Rectal smooth muscle tissue (tissue), 1 donor: ENCODE data around the gene BRMS1L.
"Not testable (repeated sequence)": the region's sequence is repeated elsewhere in the genome, so short reads cannot be mapped to it uniquely, and the experiment has no call there.

Experiments
- H3K27ac ChIP-seq: one replicate; pipeline ENCODE4 v1.7.0; 2013; ENCODE audit warnings: low read depth, low read length, inconsistent platforms
- H3K27me3 ChIP-seq: one replicate; pipeline ENCODE4 v1.7.0; 2013; ENCODE audit warnings: low read length; ENCODE audit not compliant: control insufficient read depth, insufficient read depth
- H3K36me3 ChIP-seq: one replicate; pipeline ENCODE4 v1.7.0; 2013; ENCODE audit warnings: low read length; ENCODE audit not compliant: control insufficient read depth, insufficient read depth
- H3K4me1 ChIP-seq: one replicate; pipeline ENCODE4 v1.7.0; 2013; ENCODE audit warnings: low read length; ENCODE audit not compliant: control insufficient read depth, insufficient read depth
- H3K4me3 ChIP-seq: one replicate; pipeline ENCODE4 v1.7.0; 2013; ENCODE audit warnings: low read length
- H3K9ac ChIP-seq: one replicate; pipeline ENCODE4 v1.7.0; 2013; ENCODE audit warnings: low read length

Gene BRMS1L

GRCh38 chr14:35808638-35809563, 17.2 kb upstream of the BRMS1L start, which contains the start of gene RALGAPA1:
TSS of gene RALGAPA1 (minus strand) at chr14:35809295. CDS start at chr14:35808835, 460 bp downstream.
- H3K9ac ChIP-seq, result peak within 1 kb of the TSS; percentile 86
- H3K27me3 ChIP-seq, H3K36me3 ChIP-seq: not testable (repeated sequence)
- peak within 1 kb of the TSS; percentile 93 for H3K4me3 ChIP-seq
- H3K4me1 ChIP-seq, result peaks cover 10% of the 10 kb centered on the region
- H3K27ac ChIP-seq, result peak within 1 kb of the TSS; percentile 86

- no peak overlapping the region for H3K9ac ChIP-seq
- H3K4me3 ChIP-seq, result no peak overlapping the region
- no peaks in the 10 kb centered on the region for H3K27me3 ChIP-seq
- H3K27ac ChIP-seq, result peak overlapping the region; percentile 86
- no peaks in the 10 kb centered on the region for H3K36me3 ChIP-seq
- peaks cover 10% of the 10 kb centered on the region for H3K4me1 ChIP-seq
Measured at GRCh38 chr14:35809597-35809996, 16.5 kb upstream of the BRMS1L start.

- Histone ChIP-seq H3K27ac (no peak overlapping the region), H3K27me3 (no peaks in the 10 kb centered on the region), H3K4me3 (no peak overlapping the region)
Measured at GRCh38 chr14:35810963-35811362, 15.2 kb upstream of the BRMS1L start.

DNA sequence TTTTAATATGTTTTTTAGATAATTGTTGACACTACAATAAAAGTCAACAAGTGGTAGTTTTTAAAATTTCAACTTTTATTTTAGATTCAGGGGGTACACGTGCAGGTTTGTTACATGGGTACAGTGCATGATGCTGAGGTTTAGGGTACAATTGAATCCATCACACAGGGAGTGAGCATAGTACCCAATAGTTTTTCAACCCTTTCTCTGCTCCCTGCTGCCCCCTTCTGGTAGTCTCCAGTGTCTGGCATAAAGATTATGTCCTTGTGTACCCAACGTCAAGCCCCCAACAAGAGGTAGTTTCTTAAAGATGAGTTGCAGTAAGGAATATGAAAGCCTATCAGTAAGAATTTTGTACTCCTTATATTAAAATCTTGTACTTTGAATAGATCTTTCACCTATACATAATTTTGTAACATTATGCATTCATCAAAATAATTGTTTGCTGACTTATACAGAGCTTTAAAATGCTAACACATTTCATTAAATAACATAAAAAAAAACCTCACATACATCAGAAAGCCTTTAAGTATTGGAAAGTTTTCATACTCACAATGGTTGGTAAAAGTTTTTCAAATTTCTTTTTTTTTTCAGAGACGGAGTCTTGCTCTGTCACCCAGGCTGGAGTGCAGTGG, 11.7 kb upstream of the BRMS1L start:
- no peaks in the 10 kb centered on the region for H3K4me1 ChIP-seq
- no peak overlapping the region for H3K27ac ChIP-seq
- H3K27me3 ChIP-seq, result no peaks in the 10 kb centered on the region
- no peaks in the 10 kb centered on the region for H3K36me3 ChIP-seq
- H3K9ac ChIP-seq, result no peak overlapping the region
- H3K4me3 ChIP-seq, result no peak overlapping the region

More at GRCh38 chr14:35810963-35811362, 15.2 kb upstream of the BRMS1L start:
- Histone ChIP-seq H3K9ac (no peak overlapping the region), H3K36me3 (no peaks in the 10 kb centered on the region), H3K4me1 (peaks cover 10% of the 10 kb centered on the region)

DNA sequence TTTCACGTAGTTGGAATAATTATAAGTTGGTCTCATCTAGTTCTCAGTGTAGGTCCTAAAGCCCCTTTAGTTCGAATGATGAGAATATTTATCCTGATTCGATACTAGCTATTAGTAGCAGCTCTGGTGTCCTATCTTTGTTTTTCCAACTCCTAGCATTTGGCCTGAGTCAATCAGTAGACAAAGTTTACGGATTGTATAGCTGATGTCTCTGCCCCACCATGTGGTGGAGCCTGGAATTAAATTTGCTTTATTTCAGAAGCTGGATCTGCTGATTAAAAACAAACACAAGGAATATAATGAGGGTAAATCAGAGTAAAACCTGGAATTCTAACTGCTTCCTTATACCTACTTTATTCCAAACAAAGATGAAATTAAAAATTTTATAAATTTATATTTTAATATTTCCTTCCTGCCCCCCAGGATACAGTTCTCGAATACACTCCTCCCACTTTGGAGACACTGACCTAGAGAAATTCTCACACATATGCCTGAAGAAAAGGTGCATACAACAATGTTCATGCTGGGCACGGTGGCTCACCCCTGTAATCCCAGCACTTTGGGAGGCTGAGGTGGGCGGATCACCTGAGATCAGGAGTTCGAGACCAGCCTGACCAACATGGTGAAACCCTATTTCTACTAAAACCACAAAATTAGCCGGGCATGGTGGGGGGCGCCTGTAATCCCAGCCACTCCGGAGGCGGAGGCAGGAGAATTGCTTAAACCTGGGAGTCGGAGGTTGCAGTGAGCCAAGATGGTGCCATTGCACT, 7.6 kb upstream of the BRMS1L start:
- Histone ChIP-seq H3K4me1 (no peaks in the 10 kb centered on the region), H3K9ac (no peak overlapping the region), H3K27ac (no peak overlapping the region), H3K4me3 (no peak overlapping the region), H3K27me3 (no peaks in the 10 kb centered on the region), H3K36me3 (no peaks in the 10 kb centered on the region)

- no peaks in the 10 kb centered on the region for H3K36me3 ChIP-seq
- H3K27me3 ChIP-seq, result no peaks in the 10 kb centered on the region
- H3K4me1 ChIP-seq, result no peaks in the 10 kb centered on the region
- no peak overlapping the region for H3K4me3 ChIP-seq
- no peak overlapping the region for H3K9ac ChIP-seq
- no peak overlapping the region for H3K27ac ChIP-seq
Measured at GRCh38 chr14:35819591-35820540, 6.3 kb upstream of the BRMS1L start.

- H3K27ac ChIP-seq, result no peak overlapping the region
- H3K4me1 ChIP-seq, result no peaks in the 10 kb centered on the region
- no peaks in the 10 kb centered on the region for H3K27me3 ChIP-seq
- no peak overlapping the region for H3K4me3 ChIP-seq
- H3K9ac ChIP-seq, result no peak overlapping the region
- no peaks in the 10 kb centered on the region for H3K36me3 ChIP-seq
Measured at GRCh38 chr14:35821564-35822411, 4.3 kb upstream of the BRMS1L start.

DNA sequence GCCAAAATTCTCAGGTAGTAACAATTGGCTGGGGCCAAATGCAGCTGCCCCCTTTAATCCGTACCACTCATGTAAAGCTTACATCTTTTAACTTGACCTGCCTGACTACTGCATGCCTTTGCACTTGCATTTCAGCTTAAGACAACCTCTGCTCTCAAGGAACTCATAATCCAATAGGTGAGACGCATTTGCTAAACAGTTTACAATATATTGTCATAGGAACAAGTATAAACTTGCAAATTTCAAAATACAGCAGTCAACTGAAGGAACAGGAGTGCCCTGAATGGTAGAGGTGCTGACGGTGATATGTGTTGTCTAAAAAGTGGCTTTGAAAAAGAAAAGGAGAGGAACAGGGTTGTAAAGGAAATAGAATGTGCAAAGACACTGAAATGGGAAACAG, 3.6 kb upstream of the BRMS1L start:
- H3K4me3 ChIP-seq, result no peak overlapping the region
- H3K27ac ChIP-seq, result no peak overlapping the region
- peaks cover 6% of the 10 kb centered on the region for H3K4me1 ChIP-seq
- no peak overlapping the region for H3K9ac ChIP-seq
- H3K27me3 ChIP-seq, result no peaks in the 10 kb centered on the region
- no peaks in the 10 kb centered on the region for H3K36me3 ChIP-seq

DNA sequence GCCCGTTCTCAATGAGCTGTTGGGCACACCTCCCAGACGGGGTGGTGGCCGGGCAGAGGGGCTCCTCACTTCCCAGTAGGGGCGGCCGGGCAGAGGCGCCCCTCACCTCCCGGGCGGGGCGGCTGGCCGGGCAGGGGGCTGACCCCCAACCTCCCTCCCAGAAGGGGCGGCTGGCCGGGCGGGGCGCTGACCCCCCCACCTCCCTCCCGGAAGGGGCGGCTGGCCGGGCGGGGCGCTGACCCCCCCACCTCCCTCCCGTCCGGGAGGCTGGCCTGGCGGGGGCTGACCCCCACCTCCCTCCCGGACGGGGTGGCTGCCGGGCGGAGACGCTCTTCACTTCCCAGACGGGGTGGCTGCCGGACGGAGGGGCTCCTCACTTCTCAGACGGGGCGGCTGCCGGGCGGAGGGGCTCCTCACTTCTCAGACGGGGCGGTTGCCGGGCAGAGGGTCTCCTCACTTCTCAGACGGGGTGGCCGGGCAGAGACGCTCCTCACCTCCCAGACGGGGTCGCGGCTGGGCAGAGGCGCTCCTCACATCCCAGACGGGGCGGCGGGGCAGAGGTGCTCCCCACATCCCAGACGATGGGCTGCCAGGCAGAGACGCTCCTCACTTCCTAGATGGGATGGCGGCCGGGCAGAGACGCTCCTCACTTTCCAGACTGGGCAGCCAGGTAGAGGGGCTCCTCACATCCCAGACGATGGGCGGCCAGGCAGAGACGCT, 1.5 kb upstream of the BRMS1L start:
- H3K4me1 ChIP-seq, H3K27me3 ChIP-seq, H3K9ac ChIP-seq, H3K4me3 ChIP-seq, H3K36me3 ChIP-seq, H3K27ac ChIP-seq: not testable (repeated sequence)

- no peak overlapping the region for H3K9ac ChIP-seq
- no peaks in the 10 kb centered on the region for H3K36me3 ChIP-seq
- H3K27me3 ChIP-seq, result no peaks in the 10 kb centered on the region
- peak overlapping the region; percentile 100 for H3K4me3 ChIP-seq
- peak overlapping the region; percentile 61 for H3K27ac ChIP-seq
- peaks cover 9% of the 10 kb centered on the region for H3K4me1 ChIP-seq
Measured at GRCh38 chr14:35825968-35826217, 245 bp upstream of the BRMS1L start.
